Measurements from ENCODE around the gene HOXB7.

GRCh38 chr17:48588528-48588927 lies 22.3 kb downstream of the HOXB7 start:
- no peak for TF ChIP-seq STAT1 (IDR thresholded peaks at IDR 0.05; ENCODE audit: unreplicated experiment)
- TF ChIP-seq EZH2phosphoT487 (IDR thresholded peaks at IDR 0.05; ENCODE audit: unreplicated experiment): no peak
- no peak for TF ChIP-seq CTCF (conservative IDR thresholded peaks at IDR 0.05; ENCODE audit: low read depth in 2 of 2)
- no peak for TF ChIP-seq EZH2 (IDR thresholded peaks at IDR 0.05; ENCODE audit: low read depth, unreplicated experiment)
- TF ChIP-seq CREB1 (CRISPR knock-in tag; IDR thresholded peaks at IDR 0.05; ENCODE audit: low read depth): no peak
- TF ChIP-seq, protein P1, sequence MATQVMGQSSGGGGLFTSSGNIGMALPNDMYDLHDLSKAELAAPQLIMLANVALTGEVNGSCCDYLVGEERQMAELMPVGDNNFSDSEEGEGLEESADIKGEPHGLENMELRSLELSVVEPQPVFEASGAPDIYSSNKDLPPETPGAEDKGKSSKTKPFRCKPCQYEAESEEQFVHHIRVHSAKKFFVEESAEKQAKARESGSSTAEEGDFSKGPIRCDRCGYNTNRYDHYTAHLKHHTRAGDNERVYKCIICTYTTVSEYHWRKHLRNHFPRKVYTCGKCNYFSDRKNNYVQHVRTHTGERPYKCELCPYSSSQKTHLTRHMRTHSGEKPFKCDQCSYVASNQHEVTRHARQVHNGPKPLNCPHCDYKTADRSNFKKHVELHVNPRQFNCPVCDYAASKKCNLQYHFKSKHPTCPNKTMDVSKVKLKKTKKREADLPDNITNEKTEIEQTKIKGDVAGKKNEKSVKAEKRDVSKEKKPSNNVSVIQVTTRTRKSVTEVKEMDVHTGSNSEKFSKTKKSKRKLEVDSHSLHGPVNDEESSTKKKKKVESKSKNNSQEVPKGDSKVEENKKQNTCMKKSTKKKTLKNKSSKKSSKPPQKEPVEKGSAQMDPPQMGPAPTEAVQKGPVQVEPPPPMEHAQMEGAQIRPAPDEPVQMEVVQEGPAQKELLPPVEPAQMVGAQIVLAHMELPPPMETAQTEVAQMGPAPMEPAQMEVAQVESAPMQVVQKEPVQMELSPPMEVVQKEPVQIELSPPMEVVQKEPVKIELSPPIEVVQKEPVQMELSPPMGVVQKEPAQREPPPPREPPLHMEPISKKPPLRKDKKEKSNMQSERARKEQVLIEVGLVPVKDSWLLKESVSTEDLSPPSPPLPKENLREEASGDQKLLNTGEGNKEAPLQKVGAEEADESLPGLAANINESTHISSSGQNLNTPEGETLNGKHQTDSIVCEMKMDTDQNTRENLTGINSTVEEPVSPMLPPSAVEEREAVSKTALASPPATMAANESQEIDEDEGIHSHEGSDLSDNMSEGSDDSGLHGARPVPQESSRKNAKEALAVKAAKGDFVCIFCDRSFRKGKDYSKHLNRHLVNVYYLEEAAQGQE (IDR thresholded peaks at IDR 0.05; ENCODE audit: unreplicated experiment): no peak
- TF ChIP-seq POLR2AphosphoS5 (IDR thresholded peaks at IDR 0.05; ENCODE audit: low read depth): no peak
- TF ChIP-seq, protein P2, sequence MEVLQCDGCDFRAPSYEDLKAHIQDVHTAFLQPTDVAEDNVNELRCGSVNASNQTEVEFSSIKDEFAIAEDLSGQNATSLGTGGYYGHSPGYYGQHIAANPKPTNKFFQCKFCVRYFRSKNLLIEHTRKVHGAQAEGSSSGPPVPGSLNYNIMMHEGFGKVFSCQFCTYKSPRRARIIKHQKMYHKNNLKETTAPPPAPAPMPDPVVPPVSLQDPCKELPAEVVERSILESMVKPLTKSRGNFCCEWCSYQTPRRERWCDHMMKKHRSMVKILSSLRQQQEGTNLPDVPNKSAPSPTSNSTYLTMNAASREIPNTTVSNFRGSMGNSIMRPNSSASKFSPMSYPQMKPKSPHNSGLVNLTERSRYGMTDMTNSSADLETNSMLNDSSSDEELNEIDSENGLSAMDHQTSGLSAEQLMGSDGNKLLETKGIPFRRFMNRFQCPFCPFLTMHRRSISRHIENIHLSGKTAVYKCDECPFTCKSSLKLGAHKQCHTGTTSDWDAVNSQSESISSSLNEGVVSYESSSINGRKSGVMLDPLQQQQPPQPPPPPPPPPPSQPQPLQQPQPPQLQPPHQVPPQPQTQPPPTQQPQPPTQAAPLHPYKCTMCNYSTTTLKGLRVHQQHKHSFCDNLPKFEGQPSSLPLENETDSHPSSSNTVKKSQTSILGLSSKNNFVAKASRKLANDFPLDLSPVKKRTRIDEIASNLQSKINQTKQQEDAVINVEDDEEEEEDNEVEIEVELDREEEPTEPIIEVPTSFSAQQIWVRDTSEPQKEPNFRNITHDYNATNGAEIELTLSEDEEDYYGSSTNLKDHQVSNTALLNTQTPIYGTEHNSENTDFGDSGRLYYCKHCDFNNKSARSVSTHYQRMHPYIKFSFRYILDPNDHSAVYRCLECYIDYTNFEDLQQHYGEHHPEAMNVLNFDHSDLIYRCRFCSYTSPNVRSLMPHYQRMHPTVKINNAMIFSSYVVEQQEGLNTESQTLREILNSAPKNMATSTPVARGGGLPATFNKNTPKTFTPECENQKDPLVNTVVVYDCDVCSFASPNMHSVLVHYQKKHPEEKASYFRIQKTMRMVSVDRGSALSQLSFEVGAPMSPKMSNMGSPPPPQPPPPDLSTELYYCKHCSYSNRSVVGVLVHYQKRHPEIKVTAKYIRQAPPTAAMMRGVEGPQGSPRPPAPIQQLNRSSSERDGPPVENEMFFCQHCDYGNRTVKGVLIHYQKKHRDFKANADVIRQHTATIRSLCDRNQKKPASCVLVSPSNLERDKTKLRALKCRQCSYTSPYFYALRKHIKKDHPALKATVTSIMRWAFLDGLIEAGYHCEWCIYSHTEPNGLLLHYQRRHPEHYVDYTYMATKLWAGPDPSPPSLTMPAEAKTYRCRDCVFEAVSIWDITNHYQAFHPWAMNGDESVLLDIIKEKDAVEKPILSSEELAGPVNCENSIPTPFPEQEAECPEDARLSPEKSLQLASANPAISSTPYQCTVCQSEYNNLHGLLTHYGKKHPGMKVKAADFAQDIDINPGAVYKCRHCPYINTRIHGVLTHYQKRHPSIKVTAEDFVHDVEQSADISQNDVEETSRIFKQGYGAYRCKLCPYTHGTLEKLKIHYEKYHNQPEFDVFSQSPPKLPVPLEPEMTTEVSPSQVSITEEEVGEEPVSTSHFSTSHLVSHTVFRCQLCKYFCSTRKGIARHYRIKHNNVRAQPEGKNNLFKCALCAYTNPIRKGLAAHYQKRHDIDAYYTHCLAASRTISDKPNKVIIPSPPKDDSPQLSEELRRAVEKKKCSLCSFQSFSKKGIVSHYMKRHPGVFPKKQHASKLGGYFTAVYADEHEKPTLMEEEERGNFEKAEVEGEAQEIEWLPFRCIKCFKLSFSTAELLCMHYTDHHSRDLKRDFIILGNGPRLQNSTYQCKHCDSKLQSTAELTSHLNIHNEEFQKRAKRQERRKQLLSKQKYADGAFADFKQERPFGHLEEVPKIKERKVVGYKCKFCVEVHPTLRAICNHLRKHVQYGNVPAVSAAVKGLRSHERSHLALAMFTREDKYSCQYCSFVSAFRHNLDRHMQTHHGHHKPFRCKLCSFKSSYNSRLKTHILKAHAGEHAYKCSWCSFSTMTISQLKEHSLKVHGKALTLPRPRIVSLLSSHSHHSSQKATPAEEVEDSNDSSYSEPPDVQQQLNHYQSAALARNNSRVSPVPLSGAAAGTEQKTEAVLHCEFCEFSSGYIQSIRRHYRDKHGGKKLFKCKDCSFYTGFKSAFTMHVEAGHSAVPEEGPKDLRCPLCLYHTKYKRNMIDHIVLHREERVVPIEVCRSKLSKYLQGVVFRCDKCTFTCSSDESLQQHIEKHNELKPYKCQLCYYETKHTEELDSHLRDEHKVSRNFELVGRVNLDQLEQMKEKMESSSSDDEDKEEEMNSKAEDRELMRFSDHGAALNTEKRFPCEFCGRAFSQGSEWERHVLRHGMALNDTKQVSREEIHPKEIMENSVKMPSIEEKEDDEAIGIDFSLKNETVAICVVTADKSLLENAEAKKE (CRISPR knock-in tag; IDR thresholded peaks at IDR 0.05): no peak

All from GM23338 (cell line).